Stimulated activated CD4-positive, alpha-beta T cell treated with anti-CD3 and anti-CD28 coated beads, Interleukin-1b, Interleukin-23, amount 100 ng/mL, for 4 hours (primary cell): ENCODE data around the gene ABL2.
A peak's percentile ranks its signal among the peaks of the same experiment; 100 is the strongest.
"Not testable (repeated sequence)": the region's sequence is repeated elsewhere in the genome, so short reads cannot be mapped to it uniquely, and the experiment has no call there.

ENCODE experiments used
- DNase-seq, 2 donors: peaks; one replicate each; pipeline ENCODE4 v3.0.0-alpha.2; 2020; ENCODE audit warnings: low read depth in 2 of 2

ABL2 gene

DNA sequence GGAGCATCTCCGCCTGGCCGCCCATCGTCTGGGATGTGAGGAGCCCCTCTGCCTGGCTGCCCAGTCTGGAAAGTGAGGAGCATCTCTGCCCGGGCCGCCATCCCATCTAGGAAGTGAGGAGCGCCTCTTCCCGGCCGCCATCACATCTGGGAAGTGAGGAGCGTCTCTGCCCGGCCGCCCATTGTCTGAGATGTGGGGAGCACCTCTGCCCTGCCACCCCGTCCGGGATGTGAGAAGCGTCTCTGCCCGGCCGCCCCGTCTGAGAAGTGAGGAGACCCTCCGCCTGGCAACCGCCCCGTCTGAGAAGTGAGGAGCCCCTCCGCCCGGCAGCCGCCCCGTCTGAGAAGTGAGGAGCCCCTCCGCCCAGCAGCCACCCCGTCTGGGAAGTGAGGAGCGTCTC is 94.3 kb downstream of the ABL2 start:
- not testable (repeated sequence) for DNase-seq

DNA sequence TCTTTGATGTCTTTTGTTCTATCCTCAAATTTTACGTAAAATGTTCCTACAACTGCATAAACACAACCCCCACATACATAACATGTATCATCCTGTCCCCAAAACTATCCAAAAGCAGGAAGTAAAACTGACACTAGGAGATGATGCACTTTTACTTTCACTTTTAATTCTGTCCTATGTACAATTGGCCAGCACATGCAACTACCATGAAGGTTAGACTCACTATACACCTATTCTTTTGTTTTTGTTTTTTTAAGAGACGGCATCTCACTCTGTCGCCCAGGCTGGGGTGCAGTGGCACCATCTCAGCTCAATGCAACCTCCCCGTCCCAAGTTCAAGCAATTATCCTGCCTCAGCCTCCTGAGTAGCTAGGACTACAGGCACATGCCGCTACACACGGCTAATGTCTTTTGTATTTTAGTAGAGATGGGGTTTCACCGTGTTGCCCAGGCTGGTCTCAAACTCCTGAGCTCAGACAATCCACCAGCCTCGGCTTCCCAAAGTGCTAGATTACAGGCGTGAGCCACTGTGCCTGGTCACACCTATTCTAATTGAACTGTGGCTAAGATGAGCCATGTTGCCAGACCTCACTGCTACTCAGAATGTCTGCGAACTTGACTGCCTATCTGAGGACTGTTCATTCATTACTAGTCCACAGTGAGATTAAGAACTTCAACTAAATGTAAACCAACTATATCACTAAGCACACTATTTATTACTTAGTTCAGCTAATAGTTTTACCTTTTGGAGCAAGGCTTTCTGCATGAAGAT is 99.6 kb downstream of the ABL2 start:
- DNase-seq, result peak in 1 of 2 donors; percentile 12

DNA sequence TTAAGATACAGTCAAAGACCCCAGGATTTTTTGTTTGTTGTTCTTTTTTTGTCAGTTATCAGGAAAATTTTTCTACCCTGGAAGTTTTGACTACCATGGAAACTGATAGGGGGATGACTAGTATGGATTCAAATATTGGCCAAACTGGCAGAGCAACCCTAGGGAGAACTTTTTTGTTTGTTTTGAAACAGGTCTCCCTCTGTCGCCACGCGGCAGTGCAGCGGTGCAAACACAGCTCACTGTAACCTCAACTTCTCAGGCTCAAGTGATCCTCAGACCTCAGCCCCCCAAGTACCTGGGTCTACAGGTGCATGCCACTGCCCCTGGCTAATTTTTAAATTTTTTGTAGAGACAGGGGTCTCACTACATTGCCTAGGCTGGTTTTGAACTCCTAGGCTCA is 101.0 kb downstream of the ABL2 start:
- DNase-seq, result no peak

DNA sequence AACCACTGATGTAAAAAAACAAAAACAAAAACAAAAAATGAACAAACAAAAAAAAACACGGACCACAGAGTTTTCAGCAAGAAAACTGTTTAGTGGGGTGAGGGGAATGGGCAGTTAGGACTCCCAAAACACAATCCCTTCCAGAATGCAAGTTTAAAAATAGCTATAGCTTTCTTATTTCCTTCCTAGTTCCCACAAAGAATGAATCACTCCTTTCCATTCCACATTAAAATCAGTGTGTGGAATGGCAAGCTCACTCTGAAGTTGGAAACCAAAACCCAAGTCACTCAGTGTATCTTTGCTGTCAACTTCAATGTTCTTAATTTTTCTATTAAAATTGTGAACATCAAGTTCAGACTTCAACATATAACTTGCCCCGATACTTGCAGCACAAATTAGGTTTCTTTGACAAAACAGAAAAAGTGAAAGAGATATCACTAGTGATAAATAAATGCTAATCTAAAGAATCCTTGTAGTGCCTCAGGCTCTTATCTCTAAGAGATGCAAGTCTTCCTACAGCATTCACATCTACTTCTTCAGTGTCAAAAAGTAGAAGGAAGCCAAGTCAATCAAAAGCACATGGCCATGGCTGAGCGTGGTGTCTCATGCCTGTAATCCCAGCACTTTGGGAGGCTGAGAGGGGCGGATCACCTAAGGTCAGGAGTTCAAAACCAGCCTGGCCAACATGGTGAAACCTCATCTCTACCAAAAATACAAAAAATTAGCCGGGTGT is 102.1 kb downstream of the ABL2 start:
- no peak for DNase-seq

DNA sequence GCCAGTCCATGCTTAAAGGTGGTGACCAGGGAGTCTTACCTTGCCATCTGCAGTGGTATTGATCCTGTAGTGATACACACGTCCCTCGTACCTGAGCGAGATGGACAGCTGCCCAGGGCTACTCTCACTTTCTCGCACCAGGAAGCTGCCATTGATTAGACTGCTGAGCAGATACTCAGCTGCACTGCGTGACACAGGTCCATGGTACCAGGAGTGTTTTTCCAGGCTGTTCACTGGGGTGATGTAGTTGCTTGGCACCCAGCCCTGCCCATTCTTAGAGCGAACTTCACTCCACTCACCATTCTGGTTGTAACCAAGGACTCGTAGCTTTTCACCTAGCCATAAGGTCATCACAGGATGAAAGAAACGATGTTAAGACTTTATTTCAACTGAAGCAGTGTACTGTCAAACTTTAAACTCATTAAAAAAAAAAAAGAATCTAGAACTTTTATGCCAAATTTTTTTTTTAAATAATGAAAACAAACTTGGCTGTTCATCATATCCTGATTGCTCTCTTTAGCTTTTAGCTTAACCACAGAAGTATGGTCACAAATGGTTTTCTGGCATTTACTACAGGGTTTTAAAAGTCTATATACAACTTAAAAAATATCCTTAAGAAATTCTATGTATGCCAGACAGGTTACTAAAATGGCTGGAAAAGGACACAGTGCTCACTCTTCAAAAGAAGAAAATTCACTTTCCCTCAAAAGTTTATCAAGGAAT is 103.0 kb downstream of the ABL2 start:
- DNase-seq, result no peak

DNA sequence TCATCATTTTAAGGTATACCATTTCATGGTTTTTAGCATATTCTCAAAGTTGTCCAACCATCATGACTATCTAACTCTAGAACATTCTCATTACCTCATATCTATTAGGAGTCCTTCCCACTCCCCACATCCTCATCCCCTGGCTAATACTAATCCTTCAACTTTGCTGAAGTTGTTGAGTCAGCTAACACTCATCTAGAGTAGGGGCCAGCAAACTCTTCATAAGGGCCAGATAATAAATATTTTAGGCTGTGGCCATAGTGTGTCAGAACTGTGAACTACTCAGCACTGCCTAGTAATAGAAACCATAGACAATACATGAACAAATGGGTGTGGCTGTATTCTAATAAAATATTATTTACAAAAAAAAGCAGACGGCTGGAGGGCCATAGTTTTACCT is 104.6 kb downstream of the ABL2 start:
- no peak for DNase-seq

DNA sequence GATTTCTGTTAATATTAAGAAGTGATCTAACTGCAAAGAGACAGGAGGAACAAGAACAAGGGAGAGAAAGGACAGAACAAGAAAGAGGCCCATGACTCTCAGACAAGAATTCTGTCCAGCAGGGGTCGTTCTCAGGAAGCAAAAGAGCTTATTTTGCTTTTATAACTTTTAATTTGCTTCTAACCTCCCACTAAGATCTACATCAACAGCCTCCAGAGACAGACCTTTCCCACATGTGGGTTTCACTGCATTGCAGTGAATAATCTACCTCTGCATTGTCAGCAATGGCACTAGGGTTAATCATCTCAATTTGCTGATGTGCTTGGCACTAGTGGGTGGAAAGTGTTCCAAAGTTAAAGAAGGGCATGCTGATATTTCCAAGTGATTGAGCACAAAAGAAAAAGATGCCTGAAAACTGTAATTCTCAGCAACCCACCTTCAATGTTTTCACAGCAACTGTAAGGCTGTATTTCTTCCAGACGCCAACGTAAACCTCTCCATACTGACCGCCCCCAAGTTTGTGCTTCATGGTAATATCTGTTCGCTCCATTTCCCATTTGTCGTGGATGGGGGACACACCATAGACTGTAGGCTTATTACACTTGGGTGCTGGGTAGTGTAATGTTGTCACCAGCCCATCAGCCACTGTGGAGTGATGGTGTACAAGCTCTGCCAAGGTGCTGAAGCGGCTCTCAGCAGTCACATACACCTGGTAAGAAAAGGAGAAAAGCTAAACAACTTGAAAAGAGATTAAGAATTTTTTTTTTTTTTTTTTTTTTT is 108.1 kb downstream of the ABL2 start:
- DNase-seq, result peak in 1 of 2 donors; percentile 43

DNA sequence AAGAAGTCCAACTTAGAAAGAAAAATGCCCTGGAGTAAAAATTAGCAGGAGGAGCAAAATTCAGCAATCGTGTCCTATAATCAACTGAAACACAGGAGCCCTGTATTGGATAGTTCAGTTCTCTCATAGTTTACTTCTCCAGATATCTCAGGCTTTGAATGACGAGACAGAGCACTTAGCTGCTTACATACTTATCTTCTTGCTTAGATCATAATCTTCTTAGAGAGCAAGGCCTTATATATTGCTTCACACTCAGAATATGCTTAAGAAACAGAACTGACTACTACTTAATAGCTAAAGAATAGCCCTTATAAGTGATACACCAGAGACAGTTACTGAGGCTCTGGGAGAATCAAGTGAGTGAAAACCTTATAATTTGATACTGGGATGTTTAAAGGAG is 108.7 kb downstream of the ABL2 start:
- DNase-seq, result no peak

DNA sequence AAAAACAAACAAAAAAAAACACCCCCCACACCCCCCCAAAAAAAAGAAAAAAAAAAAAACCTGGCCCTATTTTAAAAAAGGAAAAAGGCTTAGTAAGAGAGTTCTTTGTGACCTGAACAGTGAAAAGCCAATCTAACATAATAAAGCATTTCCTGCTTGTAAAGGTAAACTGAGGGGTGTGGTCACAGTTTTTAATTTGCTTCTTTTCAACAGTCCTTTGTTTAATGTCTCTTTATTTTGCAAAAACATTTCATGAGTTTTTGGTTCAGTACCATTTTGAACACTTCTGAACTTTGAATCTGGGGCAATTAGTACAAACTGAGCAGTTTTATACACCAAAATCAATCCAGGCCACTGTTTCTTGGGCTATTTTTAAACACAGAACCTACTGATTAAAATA is 110.0 kb downstream of the ABL2 start:
- DNase-seq, result no peak

DNA sequence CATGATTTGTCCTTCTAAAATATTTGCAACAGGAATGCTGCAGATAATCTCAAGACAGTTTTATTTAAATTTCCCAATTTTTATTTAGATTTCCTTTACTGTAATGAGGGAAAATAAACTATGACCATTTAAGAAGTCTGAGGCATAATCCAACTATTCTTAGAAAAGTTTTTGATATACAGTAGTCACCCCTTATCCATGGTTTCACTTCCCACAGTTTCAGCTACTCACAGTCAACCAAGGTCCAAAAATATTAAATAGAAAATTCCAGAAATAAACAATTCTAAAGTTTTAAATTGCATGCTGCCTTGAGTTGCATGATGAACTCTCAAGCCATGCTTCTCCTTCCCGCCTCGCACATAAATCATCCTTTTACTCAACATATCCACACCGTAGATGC is 114.3 kb downstream of the ABL2 start:
- no peak for DNase-seq

DNA sequence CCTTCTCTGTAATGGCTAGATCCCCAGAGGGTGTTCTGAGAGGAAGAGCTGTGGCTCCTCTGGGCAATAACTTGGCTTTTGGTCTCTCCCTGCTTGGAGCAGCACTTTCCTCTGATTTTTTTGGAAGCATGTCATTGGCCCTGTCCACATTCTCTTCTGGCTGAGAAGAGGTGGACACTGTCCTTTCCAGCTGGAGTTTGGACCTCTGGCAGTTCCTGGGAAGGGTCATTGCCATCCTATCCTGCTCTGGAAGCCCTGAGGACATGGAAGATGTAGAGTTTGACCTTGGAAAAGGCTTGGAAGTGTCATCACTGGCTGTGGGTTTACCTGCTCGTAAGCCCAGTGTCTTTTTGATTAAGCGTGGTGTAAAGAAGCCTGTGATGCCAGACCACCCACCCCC is 120.8 kb downstream of the ABL2 start:
- no peak for DNase-seq

DNA sequence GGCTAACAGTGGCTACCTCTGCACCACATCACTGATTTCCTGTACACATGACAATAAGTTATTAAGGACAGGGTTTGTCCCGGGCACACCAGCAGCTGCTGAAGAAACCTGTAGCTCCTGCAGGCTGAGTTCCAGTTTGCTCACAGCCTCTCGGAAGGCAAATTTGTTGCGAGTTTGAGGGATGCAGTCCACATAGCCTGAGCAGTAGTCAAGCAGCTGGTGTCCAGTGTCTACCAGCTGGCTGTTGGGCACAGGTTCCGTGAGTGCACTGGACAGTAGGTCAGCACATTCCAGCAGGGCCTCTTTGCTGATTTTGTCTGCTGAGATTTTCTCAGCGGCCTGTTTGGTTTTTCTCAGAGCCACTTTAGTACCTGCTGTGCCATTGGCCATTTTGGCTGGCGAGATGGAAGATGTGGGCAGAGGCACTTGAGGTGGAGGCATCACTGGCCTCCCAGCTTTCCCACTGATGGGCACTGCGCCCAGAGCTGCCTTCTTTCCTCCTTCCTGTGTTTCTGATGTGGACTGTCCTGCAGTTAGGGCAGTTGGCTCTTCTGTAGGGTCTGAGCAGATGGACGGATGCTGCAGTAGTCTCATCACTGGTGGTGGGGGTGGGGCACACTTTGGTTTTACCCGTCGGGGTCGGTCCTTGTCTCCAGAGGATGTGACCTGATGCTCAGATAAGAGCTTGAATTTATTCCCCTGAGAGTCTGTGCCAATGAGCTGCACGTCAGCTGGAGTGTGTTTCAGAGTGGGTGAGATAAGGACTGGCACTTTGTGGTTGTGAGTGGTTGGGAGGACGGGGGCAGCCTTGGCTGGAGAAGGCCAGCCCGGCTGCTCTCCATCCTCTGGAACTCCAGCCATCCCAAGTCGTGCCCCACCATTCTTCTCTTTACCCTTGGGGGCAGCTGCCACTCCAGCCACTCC is 121.5 kb downstream of the ABL2 start:
- DNase-seq, result no peak

DNA sequence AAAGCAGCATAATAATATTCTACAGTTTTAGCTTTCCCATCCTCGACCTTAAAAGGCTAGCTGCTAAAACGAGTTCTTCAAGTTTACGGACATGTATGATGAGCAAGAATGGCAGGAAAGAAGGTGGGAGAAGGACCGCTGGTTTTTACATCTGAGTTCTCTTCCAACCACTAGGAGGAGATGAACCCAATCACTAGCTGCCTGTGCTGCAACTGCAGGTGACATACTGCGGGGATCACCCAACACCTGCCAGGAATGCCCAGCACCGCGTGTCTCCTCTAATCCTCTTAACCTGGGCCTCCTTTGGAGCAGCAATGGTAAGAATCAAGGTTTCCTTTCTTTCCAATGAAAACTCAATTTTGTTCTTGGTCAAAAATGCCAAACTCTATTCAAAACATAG is 124.1 kb downstream of the ABL2 start:
- DNase-seq, result no peak

DNA sequence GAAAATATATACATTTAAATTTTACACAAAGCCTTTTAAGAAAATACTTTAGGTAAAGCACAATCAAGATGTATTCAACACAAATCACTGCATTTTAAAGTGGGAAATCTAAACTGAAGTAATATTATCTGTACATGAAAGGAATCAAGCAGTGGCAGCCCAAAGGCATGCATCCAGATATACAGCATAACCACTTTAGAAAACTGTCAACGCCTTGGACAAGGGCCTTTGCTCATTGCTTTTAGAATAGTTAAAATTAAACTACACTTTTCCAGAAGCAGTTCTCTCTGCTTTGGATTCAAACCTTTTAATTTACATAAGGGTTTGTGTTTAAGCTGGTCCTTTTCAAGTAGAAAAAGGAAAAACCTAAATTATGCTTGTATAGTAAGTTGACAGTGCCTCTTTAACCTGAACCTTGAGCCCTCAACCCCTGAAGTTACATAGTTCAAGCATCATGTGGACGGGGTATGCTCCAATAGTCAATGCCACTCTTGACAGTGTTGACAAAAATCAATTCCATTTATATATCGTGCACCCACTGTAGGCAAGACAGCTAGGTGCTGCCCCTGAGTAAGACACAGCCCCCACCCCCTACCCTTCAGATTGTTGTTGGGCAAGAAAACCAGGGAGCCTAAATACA is 124.7 kb downstream of the ABL2 start:
- DNase-seq, result no peak

DNA sequence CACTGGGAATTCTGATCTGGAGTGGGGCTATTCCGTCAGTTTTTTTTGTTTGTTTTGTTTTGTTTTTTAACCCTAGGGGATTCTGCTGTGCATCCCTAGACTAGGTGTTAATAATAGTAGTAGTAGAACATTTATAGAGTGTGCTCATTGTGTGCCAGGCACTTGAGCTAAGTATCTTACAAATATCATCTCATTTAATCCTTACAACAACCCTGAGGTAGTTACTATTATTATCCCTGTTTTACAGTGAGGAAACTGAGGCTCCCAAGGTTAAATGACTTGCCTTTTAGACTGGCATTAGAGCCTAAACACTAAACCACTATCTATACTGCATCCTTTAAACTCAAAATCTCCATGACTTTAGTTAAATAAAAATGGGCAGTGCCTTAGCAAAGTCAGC is 125.5 kb downstream of the ABL2 start:
- DNase-seq, result no peak

DNA sequence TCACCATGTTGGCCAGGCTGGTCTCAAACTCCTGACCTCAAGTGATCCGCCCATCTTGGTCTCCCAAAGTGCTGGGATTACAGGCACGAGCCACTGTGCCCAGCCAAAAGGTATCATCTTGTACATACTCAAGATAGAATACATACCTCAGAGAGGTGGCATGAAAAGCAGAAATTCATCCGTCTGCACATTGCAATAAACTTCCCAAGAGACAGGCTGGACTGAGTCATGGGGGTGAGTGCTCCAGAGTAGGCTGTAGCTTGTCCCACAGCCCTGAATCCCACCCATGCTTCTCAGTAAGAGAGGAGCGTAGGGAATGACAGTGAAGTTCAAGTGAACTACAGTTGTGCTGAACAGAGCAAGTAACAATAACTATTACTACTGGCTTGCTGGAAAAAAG is 127.9 kb downstream of the ABL2 start:
- DNase-seq, result no peak

DNA sequence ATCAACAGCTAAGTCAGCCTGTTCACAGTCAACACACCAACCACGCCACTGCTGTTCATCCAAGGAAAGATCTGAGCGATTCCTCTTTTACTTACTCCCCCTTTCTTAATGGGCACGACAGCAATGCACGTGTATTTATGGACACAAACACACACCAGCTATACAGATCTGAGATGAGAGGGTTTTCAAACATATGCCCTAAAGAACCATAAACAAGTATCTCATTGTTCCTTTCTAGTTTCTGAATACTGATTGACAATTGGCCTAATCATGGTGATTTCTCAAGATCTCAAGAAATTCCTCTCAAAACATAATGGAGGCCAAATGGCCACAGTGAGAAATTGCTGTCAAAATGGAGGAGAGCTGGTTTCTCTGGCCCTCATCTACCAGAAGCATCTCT is 129.6 kb downstream of the ABL2 start:
- DNase-seq, result no peak

DNA sequence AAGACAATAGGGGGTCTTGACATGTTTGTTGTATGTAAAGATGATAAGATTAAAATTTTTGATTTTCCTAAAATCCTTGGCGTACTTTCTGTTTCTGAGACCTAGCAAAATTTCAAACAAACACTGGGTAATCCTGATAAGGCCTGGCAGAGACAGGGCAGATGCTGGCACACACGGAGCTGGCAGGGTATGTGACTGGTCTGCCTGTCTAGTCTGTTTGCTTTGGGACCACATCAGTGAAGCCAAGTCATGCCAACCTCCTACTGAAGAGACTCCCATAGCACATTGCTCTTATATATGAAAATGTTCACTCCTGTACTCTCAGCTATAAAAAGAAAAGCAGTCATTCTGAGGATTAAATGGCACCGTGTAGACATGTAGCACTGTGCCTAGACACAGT is 133.6 kb downstream of the ABL2 start:
- DNase-seq, result no peak

DNA sequence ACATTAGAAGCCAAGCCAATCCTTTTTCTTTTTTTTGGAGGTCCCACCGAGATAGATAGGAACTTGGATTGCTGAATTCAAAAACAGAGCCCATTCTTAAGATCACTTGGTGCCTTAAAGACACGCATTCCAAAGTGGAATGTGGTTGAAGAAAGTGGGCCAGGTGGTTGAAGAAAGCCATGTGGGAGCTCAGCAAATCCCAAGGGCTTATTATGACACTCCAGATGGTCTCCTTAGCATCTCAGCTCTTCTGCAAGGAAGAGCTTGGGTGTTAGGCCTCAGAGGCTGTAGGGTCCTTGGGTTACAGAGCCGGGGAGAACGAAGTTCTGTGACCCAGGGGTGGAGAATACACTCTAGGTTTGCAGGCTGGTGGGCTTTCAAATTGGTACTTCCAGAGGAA is 134.1 kb downstream of the ABL2 start:
- no peak for DNase-seq

DNA sequence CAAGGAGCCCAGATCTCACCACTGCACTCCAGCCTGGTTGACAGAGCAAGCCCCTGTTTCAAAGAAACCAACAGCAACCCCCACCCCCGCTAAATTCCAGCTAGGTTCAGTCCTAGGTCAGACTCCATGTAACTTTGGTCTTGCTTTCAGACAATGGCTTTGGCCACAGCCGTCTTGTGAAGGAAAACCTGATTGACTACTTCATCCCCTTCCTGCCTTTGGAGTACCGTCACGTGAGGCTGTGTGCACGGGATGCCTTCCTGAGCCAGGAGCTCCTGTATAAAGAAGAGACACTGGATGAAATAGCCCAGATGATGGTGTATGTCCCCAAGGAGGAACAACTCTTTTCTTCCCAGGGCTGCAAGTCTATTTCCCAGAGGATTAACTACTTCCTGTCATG is 134.7 kb downstream of the ABL2 start:
- DNase-seq, result no peak
